Measurements from ENCODE around the gene CSAG2. TPM values are rescaled to one million over a fixed set of nuclear protein-coding genes. Genes with fewer than 3 reads are reported as not detected.
"Not testable (repeated sequence)": the region's sequence is repeated elsewhere in the genome, so short reads cannot be mapped to it uniquely, and the experiment has no call there.

CSAG2 gene, protein sequence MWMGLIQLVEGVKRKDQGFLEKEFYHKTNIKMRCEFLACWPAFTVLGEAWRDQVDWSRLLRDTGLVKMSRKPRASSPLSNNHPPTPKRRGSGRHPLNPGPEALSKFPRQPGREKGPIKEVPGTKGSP
- total RNA-seq: not detected

DNA sequence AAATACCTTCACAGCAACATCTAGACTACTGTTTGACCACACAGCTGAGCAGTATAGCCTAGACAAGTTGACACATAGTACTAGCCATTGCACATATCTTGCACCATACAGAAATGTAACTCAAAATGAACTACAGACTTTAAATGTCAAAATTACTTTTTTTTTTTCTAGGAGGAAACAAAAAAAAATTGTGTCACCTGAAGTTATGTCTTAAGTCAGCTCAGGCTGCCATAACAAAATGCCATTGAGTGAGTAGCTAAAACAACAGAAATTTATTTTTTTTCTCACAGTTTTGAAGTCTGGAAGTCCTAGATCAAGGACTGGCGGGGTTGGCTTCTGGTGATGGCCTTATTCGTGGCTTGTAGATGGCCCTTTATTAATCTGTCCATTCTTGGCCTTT lies at the start of gene CSAG2:
TSS of gene CSAG2 (minus strand) at position 101 of the 400 bp plus-strand sequence. CDS start 161 bp downstream, outside the sequence.
- DNase-seq (ENCODE audit: low spot score): not testable (repeated sequence)

DNA sequence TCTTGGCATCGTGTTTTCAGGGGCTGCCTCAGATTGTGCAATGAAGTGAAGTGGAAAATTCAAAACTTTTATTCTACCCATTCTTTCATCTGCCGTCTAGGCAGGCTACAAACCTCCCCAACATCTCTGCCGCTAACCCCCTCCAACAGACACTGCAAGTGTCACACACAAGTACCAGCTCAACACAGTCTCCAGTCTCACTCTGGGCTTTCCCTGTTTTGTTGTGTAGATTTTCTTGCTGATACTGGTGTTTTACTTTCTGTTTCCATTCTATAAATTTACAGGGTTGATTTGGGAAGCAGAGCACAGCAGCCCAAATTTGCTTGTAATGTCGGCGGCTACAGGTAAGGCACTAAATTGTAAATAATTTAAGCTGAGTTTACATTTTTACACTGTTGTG lies 45.8 kb upstream of the CSAG2 start:
- not testable (repeated sequence) for DNase-seq (ENCODE audit: low spot score)

DNA sequence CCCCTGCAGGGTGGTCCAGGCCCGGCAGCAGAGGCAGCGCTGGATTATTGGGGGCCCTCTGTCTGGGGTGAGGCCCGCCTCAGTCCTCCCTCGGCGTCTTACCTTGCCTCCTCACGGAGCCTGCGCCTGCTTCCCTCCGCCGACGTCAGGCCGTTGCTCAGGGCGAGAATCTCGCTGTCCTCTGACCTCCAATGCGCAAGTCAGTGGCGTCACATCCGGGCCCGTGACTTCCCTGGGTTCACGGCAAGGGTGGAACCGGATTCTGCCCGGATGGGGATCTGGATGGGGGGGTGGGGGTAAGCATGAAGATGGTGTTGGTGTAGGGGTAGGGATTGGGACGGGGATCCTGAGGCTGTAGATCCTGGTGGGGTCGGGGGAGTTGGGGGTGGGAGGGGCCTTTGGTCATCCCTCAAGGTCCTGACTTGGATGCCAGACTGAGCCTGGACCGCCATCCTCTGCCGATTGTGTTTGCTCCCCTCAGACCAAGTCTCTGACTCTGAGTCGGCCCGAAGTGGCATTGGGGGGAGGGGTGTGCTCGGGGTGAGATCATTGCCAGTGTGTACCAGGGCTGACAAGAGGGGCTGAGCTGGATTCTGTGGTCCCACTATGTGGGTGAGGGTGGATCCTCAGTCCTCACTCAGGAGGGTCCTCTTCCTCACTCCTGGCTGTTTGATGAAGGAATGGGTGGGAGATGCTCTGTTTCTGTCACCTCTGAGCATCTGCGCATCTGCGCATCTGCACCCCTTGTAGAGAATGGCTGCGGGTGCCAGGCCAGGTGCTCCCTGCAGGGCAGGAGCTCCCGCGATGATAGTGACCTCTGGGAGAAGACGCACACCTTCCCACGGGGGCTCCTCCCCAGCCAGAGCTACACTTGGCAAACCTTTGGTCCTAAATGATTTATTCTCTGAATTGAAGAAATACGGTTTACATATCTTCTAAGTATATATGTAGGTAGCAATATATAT lies 44.9 kb upstream of the CSAG2 start, which contains the start of gene MAGEA2:
TSS of gene MAGEA2 (minus strand) at position 157 of the 965 bp plus-strand sequence. CDS start 2,479 bp downstream, outside the sequence.
- not testable (repeated sequence) for DNase-seq (ENCODE audit: low spot score)

DNA sequence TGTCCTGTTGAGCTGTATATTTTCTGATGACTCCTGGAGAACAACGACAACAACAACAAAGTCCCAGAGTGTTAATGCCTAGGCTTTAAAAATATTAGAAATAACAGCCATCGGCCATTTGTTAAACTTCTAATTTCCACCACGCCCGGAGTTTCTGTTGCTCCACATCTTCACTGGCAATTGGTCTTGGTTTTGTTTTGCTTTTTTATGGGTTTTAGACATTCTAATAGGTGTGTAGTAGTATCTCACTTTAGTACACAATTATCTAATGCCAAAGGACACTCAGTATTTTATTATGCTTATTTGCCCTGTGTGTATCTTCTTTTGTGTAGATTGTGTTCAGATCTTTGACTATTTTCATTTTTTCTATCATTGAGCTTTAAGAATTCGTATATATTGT lies 29.5 kb upstream of the CSAG2 start:
- no peak for DNase-seq (ENCODE audit: low spot score)

DNA sequence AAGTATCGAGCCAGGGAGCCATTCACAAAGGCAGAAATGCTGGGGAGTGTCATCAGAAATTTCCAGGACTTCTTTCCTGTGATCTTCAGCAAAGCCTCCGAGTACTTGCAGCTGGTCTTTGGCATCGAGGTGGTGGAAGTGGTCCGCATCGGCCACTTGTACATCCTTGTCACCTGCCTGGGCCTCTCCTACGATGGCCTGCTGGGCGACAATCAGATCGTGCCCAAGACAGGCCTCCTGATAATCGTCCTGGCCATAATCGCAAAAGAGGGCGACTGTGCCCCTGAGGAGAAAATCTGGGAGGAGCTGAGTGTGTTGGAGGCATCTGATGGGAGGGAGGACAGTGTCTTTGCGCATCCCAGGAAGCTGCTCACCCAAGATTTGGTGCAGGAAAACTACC lies 27.5 kb upstream of the CSAG2 start:
- DNase-seq (ENCODE audit: low spot score): not testable (repeated sequence)

DNA sequence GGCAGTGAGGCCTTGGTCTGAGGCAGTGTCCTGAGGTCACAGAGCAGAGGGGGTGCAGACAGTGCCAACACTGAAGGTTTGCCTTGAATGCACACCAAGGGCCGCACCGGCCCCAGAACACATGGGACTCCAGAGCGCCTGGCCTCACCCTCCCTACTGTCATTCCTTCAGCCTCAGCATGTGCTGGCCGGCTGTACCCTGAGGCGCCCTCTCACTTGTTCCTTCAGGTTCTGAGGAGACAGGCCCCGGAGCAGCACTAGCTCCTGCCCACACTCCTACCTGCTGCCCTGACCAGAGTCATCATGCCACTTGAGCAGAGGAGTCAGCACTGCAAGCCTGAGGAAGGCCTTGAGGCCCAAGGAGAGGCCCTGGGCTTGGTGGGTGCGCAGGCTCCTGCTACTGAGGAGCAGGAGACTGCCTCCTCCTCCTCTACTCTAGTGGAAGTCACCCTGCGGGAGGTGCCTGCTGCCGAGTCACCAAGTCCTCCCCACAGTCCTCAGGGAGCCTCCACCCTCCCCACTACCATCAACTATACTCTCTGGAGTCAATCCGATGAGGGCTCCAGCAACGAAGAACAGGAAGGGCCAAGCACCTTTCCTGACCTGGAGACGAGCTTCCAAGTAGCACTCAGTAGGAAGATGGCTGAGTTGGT lies 26.9 kb upstream of the CSAG2 start:
- DNase-seq (ENCODE audit: low spot score): no peak

DNA sequence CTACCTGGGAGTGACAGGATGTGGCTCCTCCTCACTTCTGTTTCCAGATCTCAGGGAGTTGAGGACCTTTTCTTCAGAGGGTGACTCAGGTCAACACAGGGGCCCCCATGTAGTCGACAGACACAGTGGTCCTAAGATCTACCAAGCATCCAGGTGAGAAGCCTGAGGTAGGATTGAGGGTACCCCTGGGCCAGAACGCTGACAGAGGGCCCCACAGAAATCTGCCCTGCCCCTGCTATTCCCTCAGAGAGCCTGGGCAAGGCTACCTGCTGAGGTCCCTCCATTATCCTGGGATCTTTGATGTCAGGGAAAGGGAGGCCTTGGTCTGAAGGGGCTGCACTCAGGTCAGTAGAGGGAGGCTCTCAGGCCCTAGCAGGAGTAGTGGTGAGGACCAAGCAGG lies 26.0 kb upstream of the CSAG2 start:
- no peak for DNase-seq (ENCODE audit: low spot score)

DNA sequence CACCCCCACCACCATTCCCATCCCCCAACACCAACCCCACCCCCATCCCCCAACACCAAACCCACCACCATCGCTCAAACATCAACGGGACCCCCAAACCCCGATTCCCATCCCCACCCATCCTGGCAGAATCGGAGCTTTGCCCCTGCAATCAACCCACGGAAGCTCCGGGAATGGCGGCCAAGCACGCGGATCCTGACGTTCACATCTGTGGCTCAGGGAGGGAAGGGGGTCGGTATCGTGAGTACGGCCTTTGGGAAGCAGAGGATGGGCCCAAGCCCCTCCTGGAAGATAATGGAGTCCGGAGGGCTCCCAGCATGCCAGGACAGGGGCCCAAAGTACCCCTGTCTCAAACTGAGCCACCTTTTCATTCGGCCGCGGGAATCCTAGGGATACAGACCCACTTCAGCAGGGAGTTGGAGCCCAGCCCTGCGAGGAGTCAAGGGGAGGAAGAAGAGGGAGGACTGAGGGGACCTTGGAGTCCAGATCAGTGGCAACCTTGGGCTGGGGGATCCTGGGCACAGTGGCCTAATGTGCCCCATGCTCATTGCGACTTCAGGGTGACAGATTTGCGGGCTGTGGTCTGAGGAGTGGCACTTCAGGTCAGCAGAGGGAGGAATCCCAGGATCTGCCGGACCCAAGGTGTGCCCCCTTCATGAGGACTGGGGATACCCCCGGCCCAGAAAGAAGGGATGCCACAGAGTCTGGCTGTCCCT lies 25.2 kb upstream of the CSAG2 start:
- not testable (repeated sequence) for DNase-seq (ENCODE audit: low spot score)

DNA sequence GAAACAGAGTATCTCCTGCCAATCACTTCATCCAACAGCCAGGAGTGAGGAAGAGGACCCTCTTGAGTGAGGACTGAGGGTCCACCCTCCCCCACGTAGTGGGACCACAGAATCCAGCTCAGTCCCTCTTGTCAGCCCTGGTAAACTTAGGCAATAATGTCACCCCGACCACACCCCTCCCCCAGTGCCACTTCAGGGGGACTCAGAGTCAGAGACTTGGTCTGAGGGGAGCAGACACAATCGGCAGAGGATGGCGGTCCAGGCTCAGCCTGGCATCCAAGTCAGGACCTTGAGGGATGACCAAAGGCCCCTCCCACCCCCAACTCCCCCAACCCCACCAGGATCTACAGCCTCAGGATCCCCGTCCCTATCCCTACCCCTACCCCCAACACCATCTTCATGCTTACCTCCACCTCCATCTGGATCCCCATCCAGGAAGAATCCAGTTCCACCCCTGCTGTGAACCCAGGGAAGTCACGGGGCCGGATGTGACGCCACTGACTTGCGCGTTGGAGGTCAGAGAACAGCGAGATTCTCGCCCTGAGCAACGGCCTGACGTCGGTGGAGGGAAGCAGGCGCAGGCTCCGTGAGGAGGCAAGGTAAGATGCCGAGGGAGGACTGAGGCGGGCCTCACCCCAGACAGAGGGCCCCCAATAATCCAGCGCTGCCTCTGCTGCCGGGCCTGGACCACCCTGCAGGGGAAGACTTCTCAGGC lies 24.3 kb upstream of the CSAG2 start, which contains the start of the genes CSAG1 and MAGEA12:
TSS of gene CSAG1 (minus strand) at position 461 of the 715 bp plus-strand sequence. CDS start 1,261 bp downstream, outside the sequence.
TSS of gene MAGEA12 (plus strand) at position 497 of the 715 bp plus-strand sequence. CDS start 2,405 bp downstream, outside the sequence.
- no peak for DNase-seq (ENCODE audit: low spot score)

DNA sequence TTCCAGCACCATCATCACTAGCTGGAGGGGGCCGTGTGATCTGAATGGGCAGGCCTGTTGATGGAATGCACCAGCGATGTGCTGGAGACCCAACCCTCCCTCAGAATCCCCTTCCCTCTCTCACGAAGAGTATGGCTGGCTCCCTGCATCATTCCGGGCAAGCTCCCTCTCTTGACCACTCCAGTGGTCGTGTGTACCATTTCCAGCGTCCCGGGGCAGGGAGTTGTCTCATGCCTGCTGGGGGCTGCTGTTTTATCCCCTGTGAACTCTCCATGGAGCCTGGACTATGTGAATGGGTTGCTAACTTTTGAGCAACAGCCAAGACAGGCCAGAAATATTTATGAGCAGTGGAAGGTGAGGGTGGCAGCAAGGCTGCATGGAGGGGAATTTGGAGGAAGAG lies 16.3 kb upstream of the CSAG2 start:
- DNase-seq (ENCODE audit: low spot score): no peak

DNA sequence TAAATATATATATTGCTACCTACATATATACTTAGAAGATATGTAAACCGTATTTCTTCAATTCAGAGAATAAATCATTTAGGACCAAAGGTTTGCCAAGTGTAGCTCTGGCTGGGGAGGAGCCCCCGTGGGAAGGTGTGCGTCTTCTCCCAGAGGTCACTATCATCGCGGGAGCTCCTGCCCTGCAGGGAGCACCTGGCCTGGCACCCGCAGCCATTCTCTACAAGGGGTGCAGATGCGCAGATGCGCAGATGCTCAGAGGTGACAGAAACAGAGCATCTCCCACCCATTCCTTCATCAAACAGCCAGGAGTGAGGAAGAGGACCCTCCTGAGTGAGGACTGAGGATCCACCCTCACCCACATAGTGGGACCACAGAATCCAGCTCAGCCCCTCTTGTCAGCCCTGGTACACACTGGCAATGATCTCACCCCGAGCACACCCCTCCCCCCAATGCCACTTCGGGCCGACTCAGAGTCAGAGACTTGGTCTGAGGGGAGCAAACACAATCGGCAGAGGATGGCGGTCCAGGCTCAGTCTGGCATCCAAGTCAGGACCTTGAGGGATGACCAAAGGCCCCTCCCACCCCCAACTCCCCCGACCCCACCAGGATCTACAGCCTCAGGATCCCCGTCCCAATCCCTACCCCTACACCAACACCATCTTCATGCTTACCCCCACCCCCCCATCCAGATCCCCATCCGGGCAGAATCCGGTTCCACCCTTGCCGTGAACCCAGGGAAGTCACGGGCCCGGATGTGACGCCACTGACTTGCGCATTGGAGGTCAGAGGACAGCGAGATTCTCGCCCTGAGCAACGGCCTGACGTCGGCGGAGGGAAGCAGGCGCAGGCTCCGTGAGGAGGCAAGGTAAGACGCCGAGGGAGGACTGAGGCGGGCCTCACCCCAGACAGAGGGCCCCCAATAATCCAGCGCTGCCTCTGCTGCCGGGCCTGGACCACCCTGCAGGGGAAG lies 5.0 kb upstream of the CSAG2 start, which contains the start of gene MAGEA2B:
TSS of gene MAGEA2B (plus strand) at position 814 of the 973 bp plus-strand sequence. CDS start 2,479 bp downstream, outside the sequence.
- DNase-seq (ENCODE audit: low spot score): not testable (repeated sequence)

DNA sequence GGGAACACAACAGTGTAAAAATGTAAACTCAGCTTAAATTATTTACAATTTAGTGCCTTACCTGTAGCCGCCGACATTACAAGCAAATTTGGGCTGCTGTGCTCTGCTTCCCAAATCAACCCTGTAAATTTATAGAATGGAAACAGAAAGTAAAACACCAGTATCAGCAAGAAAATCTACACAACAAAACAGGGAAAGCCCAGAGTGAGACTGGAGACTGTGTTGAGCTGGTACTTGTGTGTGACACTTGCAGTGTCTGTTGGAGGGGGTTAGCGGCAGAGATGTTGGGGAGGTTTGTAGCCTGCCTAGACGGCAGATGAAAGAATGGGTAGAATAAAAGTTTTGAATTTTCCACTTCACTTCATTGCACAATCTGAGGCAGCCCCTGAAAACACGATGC lies 4.1 kb upstream of the CSAG2 start:
- not testable (repeated sequence) for DNase-seq (ENCODE audit: low spot score)

DNA sequence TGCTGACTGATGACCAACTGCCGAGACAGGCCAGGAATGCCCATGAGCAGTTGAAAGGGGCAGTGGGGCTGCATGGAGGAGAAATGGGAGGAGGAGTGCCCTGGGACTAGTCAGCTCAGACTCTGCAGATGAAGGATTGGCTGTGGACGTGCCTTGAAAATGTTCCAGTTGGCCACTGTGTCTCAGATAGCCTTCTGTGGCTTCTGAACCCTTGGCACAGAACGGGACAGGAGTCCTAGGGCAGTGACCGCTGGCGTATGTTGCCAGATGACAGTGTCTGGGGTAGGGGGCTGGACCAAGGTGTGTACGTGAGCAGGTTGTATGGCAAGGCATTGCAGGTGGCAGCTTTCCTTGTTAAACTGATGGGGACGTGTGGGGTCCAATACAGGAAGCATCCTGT lies 2.6 kb downstream of the CSAG2 start:
- DNase-seq (ENCODE audit: low spot score): not testable (repeated sequence)

DNA sequence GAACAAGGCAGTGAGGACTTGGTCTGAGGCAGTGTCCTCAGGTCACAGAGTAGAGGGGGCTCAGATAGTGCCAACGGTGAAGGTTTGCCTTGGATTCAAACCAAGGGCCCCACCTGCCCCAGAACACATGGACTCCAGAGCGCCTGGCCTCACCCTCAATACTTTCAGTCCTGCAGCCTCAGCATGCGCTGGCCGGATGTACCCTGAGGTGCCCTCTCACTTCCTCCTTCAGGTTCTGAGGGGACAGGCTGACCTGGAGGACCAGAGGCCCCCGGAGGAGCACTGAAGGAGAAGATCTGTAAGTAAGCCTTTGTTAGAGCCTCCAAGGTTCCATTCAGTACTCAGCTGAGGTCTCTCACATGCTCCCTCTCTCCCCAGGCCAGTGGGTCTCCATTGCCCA lies 8.7 kb downstream of the CSAG2 start:
- not testable (repeated sequence) for DNase-seq (ENCODE audit: low spot score)

DNA sequence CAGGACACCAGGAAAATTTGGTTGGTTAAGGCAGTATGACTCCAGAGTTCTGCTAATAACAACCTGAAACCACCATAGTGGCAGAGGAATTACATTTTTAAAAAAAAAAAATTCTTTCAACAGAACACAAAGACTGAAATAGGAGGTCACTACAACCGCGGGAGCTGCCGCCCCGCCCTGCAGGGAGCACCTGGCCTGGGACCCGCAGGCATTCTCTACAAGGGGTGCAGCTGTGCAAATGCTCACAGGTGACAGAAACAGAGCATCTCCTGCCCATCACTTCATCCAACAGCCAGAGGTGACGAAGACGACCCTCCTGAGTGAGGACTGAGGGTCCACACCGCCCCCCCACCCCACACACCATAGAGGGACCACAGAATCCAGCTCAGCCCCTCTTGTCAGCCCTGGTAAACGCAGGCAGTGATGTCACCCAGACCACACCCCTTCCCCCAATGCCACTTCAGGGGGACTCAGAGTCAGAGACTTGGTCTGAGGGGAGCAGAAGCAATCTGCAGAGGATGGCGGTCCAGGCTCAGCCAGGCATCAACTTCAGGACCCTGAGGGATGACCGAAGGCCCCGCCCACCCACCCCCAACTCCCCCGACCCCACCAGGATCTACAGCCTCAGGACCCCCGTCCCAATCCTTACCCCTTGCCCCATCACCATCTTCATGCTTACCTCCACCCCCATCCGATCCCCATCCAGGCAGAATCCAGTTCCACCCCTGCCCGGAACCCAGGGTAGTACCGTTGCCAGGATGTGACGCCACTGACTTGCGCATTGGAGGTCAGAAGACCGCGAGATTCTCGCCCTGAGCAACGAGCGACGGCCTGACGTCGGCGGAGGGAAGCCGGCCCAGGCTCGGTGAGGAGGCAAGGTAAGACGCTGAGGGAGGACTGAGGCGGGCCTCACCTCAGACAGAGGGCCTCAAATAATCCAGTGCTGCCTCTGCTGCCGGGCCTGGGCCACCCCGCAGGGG lies 10.8 kb downstream of the CSAG2 start, which contains the start of gene MAGEA3:
TSS of gene MAGEA3 (plus strand) at position 843 of the 980 bp plus-strand sequence. CDS start 2,039 bp downstream, outside the sequence.
- DNase-seq (ENCODE audit: low spot score): not testable (repeated sequence)

DNA sequence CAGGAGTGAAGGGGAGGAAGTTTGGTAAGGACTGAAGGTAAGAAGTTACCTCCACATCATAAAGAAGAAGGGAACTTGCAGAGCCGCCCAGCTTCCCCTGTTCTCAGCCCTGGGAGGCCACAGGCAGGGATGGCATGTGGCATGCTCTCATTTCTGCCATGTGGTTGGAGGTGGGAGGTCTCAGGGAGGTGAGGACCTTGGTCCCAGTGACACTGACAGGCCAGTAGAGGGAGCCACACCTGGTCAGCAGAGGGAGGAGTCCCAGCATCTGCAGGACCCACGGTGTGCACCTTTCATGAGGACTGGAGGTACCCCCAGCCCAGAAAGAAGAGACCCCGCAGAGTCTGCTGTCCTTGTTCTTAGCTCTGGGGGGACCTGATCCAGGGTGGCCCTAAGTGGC lies 28.1 kb downstream of the CSAG2 start:
- DNase-seq (ENCODE audit: low spot score): not testable (repeated sequence)

DNA sequence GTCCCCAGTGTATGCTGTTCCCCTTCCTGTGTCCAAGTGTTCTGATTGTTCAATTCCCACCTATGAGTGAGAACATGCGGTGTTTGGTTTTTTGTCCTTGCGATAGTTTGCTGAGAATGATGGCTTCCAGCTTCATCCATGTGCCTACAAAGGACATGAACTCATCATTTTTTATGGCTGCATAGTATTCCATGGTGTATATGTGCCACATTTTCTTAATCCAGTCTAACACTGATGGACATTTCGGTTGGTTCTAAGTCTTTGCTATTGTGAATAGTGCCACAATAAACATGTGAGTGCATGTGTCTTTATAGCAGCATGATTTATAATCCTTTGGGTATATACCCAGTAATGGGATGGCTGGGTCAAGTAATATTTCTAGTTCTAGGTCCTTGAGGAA lies 34.4 kb downstream of the CSAG2 start:
- DNase-seq (ENCODE audit: low spot score): not testable (repeated sequence)

DNA sequence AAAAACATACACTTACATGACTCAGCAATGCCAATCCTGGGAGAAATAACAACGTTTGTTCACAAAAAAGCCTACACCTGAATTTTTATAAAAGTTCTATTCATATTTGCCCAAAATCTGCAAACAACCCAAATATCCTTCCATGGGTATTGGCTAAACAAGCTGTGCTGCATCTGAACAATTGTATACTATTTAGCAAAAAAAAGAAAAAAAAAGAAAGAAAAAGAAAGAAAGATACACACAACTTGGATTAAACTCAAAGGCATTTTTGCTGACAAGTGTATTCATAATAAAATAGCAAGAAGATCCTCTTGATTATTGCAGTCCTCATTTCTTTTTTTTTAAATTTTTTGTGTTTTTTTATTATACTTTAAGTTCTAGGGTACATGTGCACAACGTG lies 34.9 kb downstream of the CSAG2 start:
- DNase-seq (ENCODE audit: low spot score): no peak
